Activated CD4-positive, alpha-beta T cell treated with anti-CD3 and anti-CD28 coated beads, Interleukin-2, amount 50 U/mL, for 1 hour (primary cell): ENCODE measurements around the gene SEC24A.
"Not testable (repeated sequence)": the region's sequence is repeated elsewhere in the genome, so short reads cannot be mapped to it uniquely, and the experiment has no call there.

ENCODE experiments used
- DNase-seq: peaks from one replicate; pipeline ENCODE4 v3.0.0-alpha.2; 2020

SEC24A gene

GRCh38 chr5:134651531-134651930 lies 2.9 kb downstream of the SEC24A start:
- no peak for DNase-seq

- no peak for DNase-seq
Measured at GRCh38 chr5:134656690-134657089, 8.1 kb downstream of the SEC24A start.

GRCh38 chr5:134659456-134659855 lies 10.9 kb downstream of the SEC24A start:
- no peak for DNase-seq

- no peak for DNase-seq
Measured at GRCh38 chr5:134659922-134660321, 11.3 kb downstream of the SEC24A start.

- DNase-seq: no peak
Measured at GRCh38 chr5:134662971-134663370, 14.4 kb downstream of the SEC24A start.

GRCh38 chr5:134664448-134664847 lies 15.9 kb downstream of the SEC24A start:
- DNase-seq: no peak

GRCh38 chr5:134673546-134673945 lies 25.0 kb downstream of the SEC24A start:
- DNase-seq: not testable (repeated sequence)

- DNase-seq: not testable (repeated sequence)
Measured at GRCh38 chr5:134677357-134677756, 28.8 kb downstream of the SEC24A start.

GRCh38 chr5:134690144-134690543 lies 41.6 kb downstream of the SEC24A start:
- DNase-seq: not testable (repeated sequence)

- DNase-seq: no peak
Measured at GRCh38 chr5:134692722-134693121, 44.1 kb downstream of the SEC24A start.

- DNase-seq: no peak
Measured at GRCh38 chr5:134708301-134708700, 59.7 kb downstream of the SEC24A start.

GRCh38 chr5:134714120-134714519 lies 65.5 kb downstream of the SEC24A start:
- DNase-seq: no peak

- DNase-seq: no peak
Measured at GRCh38 chr5:134714541-134714940, 66.0 kb downstream of the SEC24A start.

- not testable (repeated sequence) for DNase-seq
Measured at GRCh38 chr5:134715466-134715865, 66.9 kb downstream of the SEC24A start.

- no peak for DNase-seq
Measured at GRCh38 chr5:134724872-134725271, 76.3 kb downstream of the SEC24A start.

GRCh38 chr5:134732819-134733218 lies 84.2 kb downstream of the SEC24A start:
- no peak for DNase-seq

GRCh38 chr5:134735243-134735642 lies 86.7 kb downstream of the SEC24A start:
- DNase-seq: no peak

GRCh38 chr5:134736173-134736812 lies 87.7 kb downstream of the SEC24A start:
- DNase-seq: no peak

- DNase-seq: peak; percentile 96
Measured at GRCh38 chr5:134738133-134738962, 89.8 kb downstream of the SEC24A start, which contains the start of gene CAMLG. Gene CAMLG (plus strand): TSS chr5:134738548. CDS start chr5:134738621, 73 bp downstream.

- no peak for DNase-seq
Measured at GRCh38 chr5:134738963-134739661, 90.5 kb downstream of the SEC24A start.

GRCh38 chr5:134741052-134741451 lies 92.5 kb downstream of the SEC24A start:
- no peak for DNase-seq

GRCh38 chr5:134742134-134742533 lies 93.5 kb downstream of the SEC24A start:
- DNase-seq: no peak

- no peak for DNase-seq
Measured at GRCh38 chr5:134749415-134749814, 100.8 kb downstream of the SEC24A start.

GRCh38 chr5:134758176-134758503 lies 109.6 kb downstream of the SEC24A start:
- DNase-seq: no peak
